ENCODE results near the gene UXT.
"Not testable (repeated sequence)": the region's sequence is repeated elsewhere in the genome, so short reads cannot be mapped to it uniquely, and the experiment has no call there.

The UXT gene

GRCh38 chrX:47687263-47687662 lies 28.3 kb upstream of the UXT start:
- no peak overlapping the region for H3K27ac ChIP-seq
- DNase-seq (ENCODE audit: low spot score), result no peak
- TF ChIP-seq CTCF (IDR thresholded peaks at IDR 0.05), result no peak
- H3K4me3 ChIP-seq, result no peak overlapping the region

GRCh38 chrX:47683829-47684205 lies 24.8 kb upstream of the UXT start:
- no peak for DNase-seq (ENCODE audit: low spot score)
- TF ChIP-seq CTCF (IDR thresholded peaks at IDR 0.05), result no peak
- H3K27ac ChIP-seq, result no peak overlapping the region
- H3K4me3 ChIP-seq, result no peak overlapping the region

GRCh38 chrX:47683184-47683828 lies 24.3 kb upstream of the UXT start:
- DNase-seq (ENCODE audit: low spot score), result no peak
- no peak for TF ChIP-seq CTCF (IDR thresholded peaks at IDR 0.05)
- H3K4me3 ChIP-seq, result no peak overlapping the region
- H3K27ac ChIP-seq, result no peak overlapping the region

- not testable (repeated sequence) for H3K4me3 ChIP-seq; H3K27ac ChIP-seq; DNase-seq (ENCODE audit: low spot score)
Observed at GRCh38 chrX:47675959-47676859, 17.2 kb upstream of the UXT start.

GRCh38 chrX:47674776-47675175 lies 15.8 kb upstream of the UXT start:
- Histone ChIP-seq H3K4me3 (no peak overlapping the region), H3K27ac (no peak overlapping the region)
- DNase-seq (ENCODE audit: low spot score), result no peak
- no peak for TF ChIP-seq CTCF (IDR thresholded peaks at IDR 0.05)

GRCh38 chrX:47665797-47666196 lies 6.8 kb upstream of the UXT start:
- H3K4me3 ChIP-seq; H3K27ac ChIP-seq; DNase-seq (ENCODE audit: low spot score): not testable (repeated sequence)

GRCh38 chrX:47664737-47665136 lies 5.8 kb upstream of the UXT start:
- Histone ChIP-seq H3K27ac (no peak overlapping the region), H3K4me3 (no peak overlapping the region)
- no peak for TF ChIP-seq CTCF (IDR thresholded peaks at IDR 0.05)
- no peak for DNase-seq (ENCODE audit: low spot score)

- H3K27ac ChIP-seq, result peak overlapping the region in 1 of 2 donors; percentile 46
Observed at GRCh38 chrX:47662144-47662657, 3.2 kb upstream of the UXT start.

More at GRCh38 chrX:47662144-47662657, 3.2 kb upstream of the UXT start:
- no peak for TF ChIP-seq CTCF (IDR thresholded peaks at IDR 0.05)
- no peak for DNase-seq (ENCODE audit: low spot score)
- no peak overlapping the region for H3K4me3 ChIP-seq

All from coronary artery (tissue), 2 donors.